ENCODE measurements around the gene NCS1.

DNA sequence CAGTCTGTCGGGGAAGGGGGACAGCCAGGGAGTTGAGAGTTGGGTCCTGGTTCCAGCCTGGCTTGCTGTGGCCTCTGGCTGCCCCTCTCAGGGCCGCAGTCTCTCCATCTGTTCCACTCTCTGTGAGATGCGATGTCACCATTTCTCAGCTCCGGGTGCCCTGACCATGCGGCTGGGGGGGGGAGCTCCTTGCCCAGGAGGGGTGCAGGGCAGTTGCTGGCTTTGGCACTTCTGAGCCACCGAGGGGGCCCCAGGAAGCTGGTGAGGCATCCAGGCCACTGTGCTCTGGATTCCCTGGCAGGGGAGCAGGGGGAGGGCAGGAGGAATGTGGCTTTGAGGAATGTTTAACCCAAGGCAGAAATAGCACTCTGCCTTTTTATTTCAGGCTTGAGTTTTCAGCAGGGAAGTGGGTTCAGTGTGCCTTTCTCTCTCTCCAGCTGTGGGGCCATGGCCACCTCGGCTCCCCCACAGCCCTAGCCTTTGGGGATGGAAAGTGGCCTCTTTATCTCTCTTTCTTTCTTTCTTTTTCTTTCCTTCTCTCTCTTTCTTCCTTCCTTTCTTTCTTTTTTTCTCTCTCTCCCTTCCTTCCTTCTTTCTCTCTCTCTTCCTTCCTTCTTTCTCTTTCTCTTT is 11.0 kb downstream of the NCS1 start:
- TF ChIP-seq ZNF121 (tag by site-specific recombination; IDR thresholded peaks at IDR 0.05): no peak
- TF ChIP-seq, protein P1, sequence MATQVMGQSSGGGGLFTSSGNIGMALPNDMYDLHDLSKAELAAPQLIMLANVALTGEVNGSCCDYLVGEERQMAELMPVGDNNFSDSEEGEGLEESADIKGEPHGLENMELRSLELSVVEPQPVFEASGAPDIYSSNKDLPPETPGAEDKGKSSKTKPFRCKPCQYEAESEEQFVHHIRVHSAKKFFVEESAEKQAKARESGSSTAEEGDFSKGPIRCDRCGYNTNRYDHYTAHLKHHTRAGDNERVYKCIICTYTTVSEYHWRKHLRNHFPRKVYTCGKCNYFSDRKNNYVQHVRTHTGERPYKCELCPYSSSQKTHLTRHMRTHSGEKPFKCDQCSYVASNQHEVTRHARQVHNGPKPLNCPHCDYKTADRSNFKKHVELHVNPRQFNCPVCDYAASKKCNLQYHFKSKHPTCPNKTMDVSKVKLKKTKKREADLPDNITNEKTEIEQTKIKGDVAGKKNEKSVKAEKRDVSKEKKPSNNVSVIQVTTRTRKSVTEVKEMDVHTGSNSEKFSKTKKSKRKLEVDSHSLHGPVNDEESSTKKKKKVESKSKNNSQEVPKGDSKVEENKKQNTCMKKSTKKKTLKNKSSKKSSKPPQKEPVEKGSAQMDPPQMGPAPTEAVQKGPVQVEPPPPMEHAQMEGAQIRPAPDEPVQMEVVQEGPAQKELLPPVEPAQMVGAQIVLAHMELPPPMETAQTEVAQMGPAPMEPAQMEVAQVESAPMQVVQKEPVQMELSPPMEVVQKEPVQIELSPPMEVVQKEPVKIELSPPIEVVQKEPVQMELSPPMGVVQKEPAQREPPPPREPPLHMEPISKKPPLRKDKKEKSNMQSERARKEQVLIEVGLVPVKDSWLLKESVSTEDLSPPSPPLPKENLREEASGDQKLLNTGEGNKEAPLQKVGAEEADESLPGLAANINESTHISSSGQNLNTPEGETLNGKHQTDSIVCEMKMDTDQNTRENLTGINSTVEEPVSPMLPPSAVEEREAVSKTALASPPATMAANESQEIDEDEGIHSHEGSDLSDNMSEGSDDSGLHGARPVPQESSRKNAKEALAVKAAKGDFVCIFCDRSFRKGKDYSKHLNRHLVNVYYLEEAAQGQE (tag by site-specific recombination; IDR thresholded peaks at IDR 0.05): no peak
- no peak for TF ChIP-seq ZNF140 (tag by site-specific recombination; IDR thresholded peaks at IDR 0.05)
- TF ChIP-seq ZFP3 (tag by site-specific recombination; IDR thresholded peaks at IDR 0.05; ENCODE audit: low read depth): no peak
